ENCODE results near the gene FHL5. TPM values are rescaled to one million over a fixed set of nuclear protein-coding genes. Genes with fewer than 3 reads are reported as not detected.
"Not testable (repeated sequence)": the region's sequence is repeated elsewhere in the genome, so short reads cannot be mapped to it uniquely, and the experiment has no call there.

Gene FHL5
- total RNA-seq, 1 donor from 2014 or later: not detected

- Mint-ChIP-seq H3K4me1 (no peaks in the 10 kb centered on the region), H3K9me3 (no peaks in the 10 kb centered on the region), H3K27ac (ENCODE audit: unreplicated experiment) (no peak overlapping the region), H3K4me3 (no peak overlapping the region), H3K36me3 (ENCODE audit: low read depth) (no peaks in the 10 kb centered on the region), H3K27me3 (ENCODE audit: low read depth) (peaks cover 25% of the 10 kb centered on the region)
- TF ChIP-seq CTCF (conservative IDR thresholded peaks at IDR 0.05): peak; percentile 76
- DNase-seq (ENCODE audit: low read depth, low spot score): no peak
Measured at GRCh38 chr6:96626759-96627364, 63.9 kb downstream of the FHL5 start.

GRCh38 chr6:96631248-96631647, 68.3 kb downstream of the FHL5 start:
- Mint-ChIP-seq H3K36me3 (ENCODE audit: low read depth) (no peaks in the 10 kb centered on the region), H3K4me1 (no peaks in the 10 kb centered on the region), H3K27ac (ENCODE audit: unreplicated experiment) (no peak overlapping the region), H3K27me3 (ENCODE audit: low read depth) (no peaks in the 10 kb centered on the region), H3K4me3 (no peak overlapping the region), H3K9me3 (no peaks in the 10 kb centered on the region)
- TF ChIP-seq CTCF (conservative IDR thresholded peaks at IDR 0.05): no peak
- no peak for DNase-seq (ENCODE audit: low read depth, low spot score)

- H3K4me3 Mint-ChIP-seq; H3K36me3 Mint-ChIP-seq (ENCODE audit: low read depth); H3K27ac Mint-ChIP-seq (ENCODE audit: unreplicated experiment); H3K9me3 Mint-ChIP-seq; DNase-seq (ENCODE audit: low read depth, low spot score); H3K27me3 Mint-ChIP-seq (ENCODE audit: low read depth); H3K4me1 Mint-ChIP-seq: not testable (repeated sequence)
Measured at GRCh38 chr6:96637979-96638378, 75.1 kb downstream of the FHL5 start.

- H3K27me3 Mint-ChIP-seq (ENCODE audit: low read depth): peaks cover 4% of the 10 kb centered on the region
Measured at GRCh38 chr6:96645106-96645505, 82.2 kb downstream of the FHL5 start.

GRCh38 chr6:96649926-96650325, 87.0 kb downstream of the FHL5 start:
- H3K36me3 Mint-ChIP-seq (ENCODE audit: low read depth): no peaks in the 10 kb centered on the region
- H3K4me1 Mint-ChIP-seq: peaks cover 7% of the 10 kb centered on the region
- no peak overlapping the region for H3K27ac Mint-ChIP-seq (ENCODE audit: unreplicated experiment)
- TF ChIP-seq CTCF (conservative IDR thresholded peaks at IDR 0.05): no peak
- H3K27me3 Mint-ChIP-seq (ENCODE audit: low read depth): no peaks in the 10 kb centered on the region
- no peak for DNase-seq (ENCODE audit: low read depth, low spot score)
- no peaks in the 10 kb centered on the region for H3K9me3 Mint-ChIP-seq
- H3K4me3 Mint-ChIP-seq: no peak overlapping the region

More at GRCh38 chr6:96645106-96645505, 82.2 kb downstream of the FHL5 start:
- no peak for TF ChIP-seq CTCF (conservative IDR thresholded peaks at IDR 0.05)
- H3K4me1 Mint-ChIP-seq: peaks cover 9% of the 10 kb centered on the region
- H3K4me3 Mint-ChIP-seq: no peak overlapping the region
- no peak for DNase-seq (ENCODE audit: low read depth, low spot score)
- no peaks in the 10 kb centered on the region for H3K9me3 Mint-ChIP-seq
- H3K36me3 Mint-ChIP-seq (ENCODE audit: low read depth): no peaks in the 10 kb centered on the region
- H3K27ac Mint-ChIP-seq (ENCODE audit: unreplicated experiment): peak overlapping the region; percentile 22

- no peak overlapping the region for H3K4me3 Mint-ChIP-seq
- H3K36me3 Mint-ChIP-seq (ENCODE audit: low read depth): no peaks in the 10 kb centered on the region
- no peak for DNase-seq (ENCODE audit: low read depth, low spot score)
- no peaks in the 10 kb centered on the region for H3K27me3 Mint-ChIP-seq (ENCODE audit: low read depth)
- TF ChIP-seq CTCF (conservative IDR thresholded peaks at IDR 0.05): no peak
- no peaks in the 10 kb centered on the region for H3K4me1 Mint-ChIP-seq
- H3K27ac Mint-ChIP-seq (ENCODE audit: unreplicated experiment): no peak overlapping the region
- H3K9me3 Mint-ChIP-seq: no peaks in the 10 kb centered on the region
Measured at GRCh38 chr6:96651816-96652215, 88.9 kb downstream of the FHL5 start.

Data from neural crest cell (in vitro differentiated cells).